ENCODE measurements around the gene LRRC10B. TPM values are rescaled to one million over a fixed set of nuclear protein-coding genes. Genes with fewer than 3 reads are reported as not detected.

LRRC10B gene
- 0.17 TPM in 1 of 2 replicates, not detected in the other for total RNA-seq

DNA sequence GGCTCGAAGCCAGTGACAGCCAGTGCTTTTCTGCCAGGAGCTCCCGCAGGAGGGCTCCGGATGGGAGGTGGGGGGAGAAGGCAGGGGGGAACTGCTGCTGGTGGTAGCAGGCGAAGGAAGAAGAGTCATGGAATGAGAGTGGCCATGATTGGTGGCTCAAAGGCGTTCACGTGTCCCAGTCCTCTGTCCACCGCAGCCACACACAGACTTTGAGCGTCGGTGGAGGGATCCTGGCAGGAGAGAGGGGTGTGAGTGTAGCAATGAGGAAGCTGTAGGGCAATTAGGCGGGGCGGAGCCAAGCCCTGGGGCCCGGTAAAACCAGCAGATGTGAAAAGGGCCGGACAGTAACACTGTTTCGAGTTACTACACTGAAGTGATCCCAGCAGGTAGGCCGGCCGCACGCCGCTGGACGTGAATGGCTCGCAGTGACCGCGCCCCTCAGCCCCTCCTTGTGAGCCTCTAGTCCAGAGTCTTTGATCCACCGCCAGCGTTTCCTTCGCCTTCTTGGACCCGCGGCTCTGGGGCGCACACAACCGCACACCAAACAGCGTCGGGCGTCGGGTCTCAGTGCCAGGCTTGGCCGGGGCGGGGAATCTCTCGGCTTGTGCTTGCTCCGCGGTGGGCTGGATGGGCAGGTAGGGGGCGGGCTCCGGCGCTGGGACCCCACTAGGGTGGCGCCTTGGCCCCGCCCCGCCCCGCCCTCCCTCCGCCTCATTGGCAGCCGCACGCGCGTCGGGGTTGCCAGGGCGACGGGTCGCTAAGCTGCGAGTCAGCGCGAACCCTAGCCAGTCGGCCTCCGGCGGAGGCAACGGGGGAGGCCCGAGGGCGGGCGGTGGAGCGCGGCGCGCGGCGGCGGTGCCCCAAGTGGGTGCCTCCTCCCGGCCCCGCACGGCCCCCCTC is at the start of gene LRRC10B:
Gene LRRC10B (plus strand): TSS at position 788 of the 900 bp plus-strand sequence. CDS start 250 bp downstream, outside the sequence.

Other genes starting within 250 kb of the LRRC10B start
- gene VWCE, start 213.4 kb upstream of the LRRC10B start, total RNA-seq = 1.2 and 8.4 TPM in 2 replicates
- gene DDB1, start 175.6 kb upstream of the LRRC10B start, total RNA-seq = 292 and 525 TPM in 2 replicates
- gene TKFC, start 175.5 kb upstream of the LRRC10B start, total RNA-seq = 33.5 and 37.1 TPM in 2 replicates
- 38.1 and 174 TPM in 2 replicates for gene CYB561A3, start 146.9 kb upstream of the LRRC10B start, total RNA-seq
- 14.7 and 25.3 TPM in 2 replicates for gene TMEM138, start 146.4 kb upstream of the LRRC10B start, total RNA-seq
- 7.6 and 11.8 TPM in 2 replicates for gene TMEM216, start 116.2 kb upstream of the LRRC10B start, total RNA-seq
- gene CPSF7, start 78.8 kb upstream of the LRRC10B start, total RNA-seq = 20.8 and 21.2 TPM in 2 replicates
- 33.7 and 52.7 TPM in 2 replicates for gene SDHAF2, start 78.6 kb upstream of the LRRC10B start, total RNA-seq
- 12.1 and 22.7 TPM in 2 replicates for gene SYT7, start 72.3 kb downstream of the LRRC10B start, total RNA-seq
- 2.2 and 4.8 TPM in 2 replicates for gene DAGLA, start 171.6 kb downstream of the LRRC10B start, total RNA-seq
- gene MYRF, start 243.9 kb downstream of the LRRC10B start, total RNA-seq = 0.15 and 0.17 TPM in 2 replicates